SU-DHL-6 (cell line): Measurements from ENCODE around the gene KLRK1.
"Not testable (repeated sequence)": the region's sequence is repeated elsewhere in the genome, so short reads cannot be mapped to it uniquely, and the experiment has no call there.

Experiments
- CTCF ChIP-seq: fragments of 200-600 bp; sonication (generic); IDR thresholded peaks from one replicate; pipeline ENCODE4 v1.5.1; 2017; ENCODE audit warnings: antibody characterized with exemption, mild to moderate bottlenecking, low read length, moderate library complexity; ENCODE audit not compliant: insufficient read depth, poor library complexity, severe bottlenecking
- EZH2phosphoT487 ChIP-seq: fragments of 200-600 bp; sonication (generic), shearing (Covaris generic); conservative IDR thresholded peaks from 2 replicates; pipeline ENCODE4 v1.6.1; 2018; ENCODE audit warnings: mild to moderate bottlenecking, antibody characterized with exemption, low read length, moderate library complexity, mixed read lengths

- TF ChIP-seq CTCF, EZH2phosphoT487: not testable (repeated sequence)
Observed at GRCh38 chr12:10336196-10336595, 53.6 kb downstream of the KLRK1 start.
